Right atrium auricular region (tissue), 2 donors: ENCODE data around the gene ATXN7L3. TPM values are rescaled to one million over a fixed set of nuclear protein-coding genes. Genes with fewer than 3 reads are reported as not detected.
A peak's percentile ranks its signal among the peaks of the same experiment; 100 is the strongest.

ENCODE experiments used
- DNase-seq: peaks from one replicate; pipeline ENCODE4 v3.0.0-alpha.2; 2019; ENCODE audit warnings: low spot score
- H3K27ac ChIP-seq, 2 donors: fragments of 200-600 bp; sonication (generic); 1 replicate in 1 of 2; 2 replicates in 1 of 2; pipeline ENCODE4 v1.5.1; 2016 to 2019
- H3K27me3 ChIP-seq, 2 donors: fragments of 200-600 bp; sonication (generic); one replicate each; pipeline versions ENCODE4 v1.5.1 to v1.6.0; 2017 to 2019
- H3K36me3 ChIP-seq: fragments of 200-600 bp; sonication (generic); one replicate; pipeline ENCODE4 v1.5.1; 2016
- H3K4me1 ChIP-seq, 2 donors: fragments of 200-600 bp; sonication (generic); one replicate each; pipeline versions ENCODE4 v1.5.1 to v1.6.0; 2017 to 2019
- H3K4me3 ChIP-seq, 2 donors: fragments of 200-600 bp; sonication (generic); 1 replicate in 1 of 2; 2 replicates in 1 of 2; pipeline ENCODE4 v1.5.1; 2017 to 2019; ENCODE audit warnings: mild to moderate bottlenecking in 1 of 2, moderate library complexity in 1 of 2
- H3K9me3 ChIP-seq, 2 donors: fragments of 200-600 bp; sonication (generic); one replicate each; pipeline ENCODE4 v1.5.1; 2019
- CTCF ChIP-seq, 2 donors: fragments of 200-600 bp; sonication (generic); IDR thresholded peaks; one replicate each; pipeline ENCODE4 v1.5.1; 2019; ENCODE audit warnings: antibody characterized with exemption in 2 of 2
- total RNA-seq, 2 donors: library from RNA; depleted of rRNA; stranded (reverse); fragments of >200 nt; gene quantifications; one replicate each; pipeline ENCODE4 v1.1.0, GENCODE V29; 2016

ATXN7L3 gene
- total RNA-seq, 2 donors from 2014 or later = 24.5 to 38.9 TPM

GRCh38 chr17:44219616-44220212 lies 20.0 kb upstream of the ATXN7L3 start, which contains the start of gene UBTF:
Gene UBTF (minus strand): TSS chr17:44219675. CDS start chr17:44218229, 1,446 bp downstream.
- Histone ChIP-seq H3K4me1 (peaks cover 3 to 43% of the 10 kb centered on the region in 2 donors), H3K27ac (peak within 1 kb of the TSS; percentile 98 to 99), H3K27me3 (no peaks in the 10 kb centered on the region), H3K4me3 (peak within 1 kb of the TSS; percentile 91 to 92), H3K36me3 (peaks cover 24% of the 10 kb centered on the region), H3K9me3 (no peaks in the 10 kb centered on the region)
- TF ChIP-seq CTCF (IDR thresholded peaks at IDR 0.05) = no peak
- DNase-seq = no peak

GRCh38 chr17:44219108-44219615 lies 19.5 kb upstream of the ATXN7L3 start:
- Histone ChIP-seq H3K27ac (peak overlapping the region; percentile 98 to 99), H3K9me3 (no peaks in the 10 kb centered on the region), H3K4me3 (peak overlapping the region; percentile 91 to 92), H3K27me3 (no peaks in the 10 kb centered on the region), H3K4me1 (peaks cover 3 to 43% of the 10 kb centered on the region in 2 donors), H3K36me3 (peaks cover 29% of the 10 kb centered on the region)
- no peak for DNase-seq
- TF ChIP-seq CTCF (IDR thresholded peaks at IDR 0.05) = peak; percentile 37 to 47

GRCh38 chr17:44218344-44219107 lies 18.8 kb upstream of the ATXN7L3 start:
- H3K9me3 ChIP-seq = no peaks in the 10 kb centered on the region
- peaks cover 3 to 38% of the 10 kb centered on the region in 2 donors for H3K4me1 ChIP-seq
- H3K4me3 ChIP-seq = peak overlapping the region; percentile 91 to 92
- no peaks in the 10 kb centered on the region for H3K27me3 ChIP-seq
- peak overlapping the region; percentile 98 to 99 for H3K27ac ChIP-seq
- peaks cover 32% of the 10 kb centered on the region for H3K36me3 ChIP-seq
- DNase-seq = no peak
- TF ChIP-seq CTCF (IDR thresholded peaks at IDR 0.05) = peak; percentile 68 to 79

GRCh38 chr17:44217738-44218343 lies 18.2 kb upstream of the ATXN7L3 start:
- Histone ChIP-seq H3K4me1 (peaks cover 3 to 31% of the 10 kb centered on the region in 2 donors), H3K36me3 (peaks cover 32% of the 10 kb centered on the region), H3K27ac (peak overlapping the region; percentile 98 to 99), H3K4me3 (peak overlapping the region; percentile 91 to 92), H3K9me3 (no peaks in the 10 kb centered on the region), H3K27me3 (no peaks in the 10 kb centered on the region)
- TF ChIP-seq CTCF (IDR thresholded peaks at IDR 0.05) = no peak
- no peak for DNase-seq

GRCh38 chr17:44216694-44217093 lies 17.0 kb upstream of the ATXN7L3 start:
- no peak for DNase-seq
- H3K27ac ChIP-seq = no peak overlapping the region
- H3K27me3 ChIP-seq = no peaks in the 10 kb centered on the region
- no peaks in the 10 kb centered on the region for H3K9me3 ChIP-seq
- H3K4me3 ChIP-seq = no peak overlapping the region
- H3K36me3 ChIP-seq = peaks cover 33% of the 10 kb centered on the region
- peaks cover 3 to 23% of the 10 kb centered on the region in 2 donors for H3K4me1 ChIP-seq
- TF ChIP-seq CTCF (IDR thresholded peaks at IDR 0.05) = no peak
